Anterior cingulate cortex (tissue), 58 donors: Measurements from ENCODE around the gene PKD1L1.
"Not testable (repeated sequence)": the region's sequence is repeated elsewhere in the genome, so short reads cannot be mapped to it uniquely, and the experiment has no call there.

Source experiments
- DNase-seq, 58 donors: peaks; one replicate each; lab custom pipeline; 2025; lab: John Stamatoyannopoulos, UW

PKD1L1 gene

GRCh38 chr7:47804767-47805545 is 143.3 kb downstream of the PKD1L1 start:
- DNase-seq, result no peak

GRCh38 chr7:47803846-47804245 is 144.4 kb downstream of the PKD1L1 start:
- no peak for DNase-seq

- DNase-seq, result no peak
Observed at GRCh38 chr7:47803025-47803424, 145.2 kb downstream of the PKD1L1 start.

- DNase-seq, result no peak
Observed at GRCh38 chr7:47801423-47801822, 146.8 kb downstream of the PKD1L1 start.

- no peak for DNase-seq
Observed at GRCh38 chr7:47799524-47799923, 148.7 kb downstream of the PKD1L1 start.

- no peak for DNase-seq
Observed at GRCh38 chr7:47796347-47796746, 151.9 kb downstream of the PKD1L1 start.

GRCh38 chr7:47795631-47796030 is 152.6 kb downstream of the PKD1L1 start:
- DNase-seq, result no peak

- DNase-seq, result not testable (repeated sequence)
Observed at GRCh38 chr7:47795126-47795525, 153.1 kb downstream of the PKD1L1 start.

- DNase-seq, result no peak
Observed at GRCh38 chr7:47794016-47794415, 154.2 kb downstream of the PKD1L1 start.

GRCh38 chr7:47793186-47793585 is 155.1 kb downstream of the PKD1L1 start:
- not testable (repeated sequence) for DNase-seq

- no peak for DNase-seq
Observed at GRCh38 chr7:47792521-47793121, 155.6 kb downstream of the PKD1L1 start.

GRCh38 chr7:47791682-47792081 is 156.6 kb downstream of the PKD1L1 start:
- no peak for DNase-seq

- no peak for DNase-seq
Observed at GRCh38 chr7:47788083-47788482, 160.2 kb downstream of the PKD1L1 start.

GRCh38 chr7:47787249-47788069 is 160.8 kb downstream of the PKD1L1 start:
- DNase-seq, result no peak

GRCh38 chr7:47786557-47787248 is 161.6 kb downstream of the PKD1L1 start:
- peak in 3 of 58 donors; percentile 13 to 67 (median 28) for DNase-seq

GRCh38 chr7:47785923-47786556 is 162.2 kb downstream of the PKD1L1 start:
- DNase-seq, result no peak

GRCh38 chr7:47783456-47784223 is 164.6 kb downstream of the PKD1L1 start:
- DNase-seq, result no peak

- DNase-seq, result no peak
Observed at GRCh38 chr7:47782792-47783191, 165.5 kb downstream of the PKD1L1 start.

- DNase-seq, result no peak
Observed at GRCh38 chr7:47782022-47782421, 166.2 kb downstream of the PKD1L1 start.
